Hepatocyte (in vitro differentiated cells): ENCODE results near the gene AP3S2. TPM values are rescaled to one million over a fixed set of nuclear protein-coding genes. Genes with fewer than 3 reads are reported as not detected.

Experiments used
- DNase-seq: peaks from one replicate; pipeline ENCODE4 v3.0.0-alpha.2; 2016; ENCODE audit warnings: low spot score
- H2AFZ ChIP-seq: fragments of 200-600 bp; sonication (generic); 2 replicates; pipeline ENCODE4 v1.6.0; 2016; ENCODE audit warnings: antibody characterized with exemption, mild to moderate bottlenecking
- H3K27ac ChIP-seq: fragments of 200-600 bp; sonication (generic); 2 replicates; pipeline ENCODE4 v1.5.1; 2016; ENCODE audit warnings: mild to moderate bottlenecking
- H3K27me3 ChIP-seq: fragments of 200-600 bp; sonication (generic); 2 replicates; pipeline ENCODE4 v1.6.1; 2016
- H3K36me3 ChIP-seq: fragments of 200-600 bp; sonication (generic); replicated peaks from 2 replicates; pipeline ENCODE4 v1.5.1; 2016; ENCODE audit warnings: low read depth; ENCODE audit not compliant: insufficient read depth
- H3K4me1 ChIP-seq: fragments of 200-600 bp; sonication (generic); 2 replicates; pipeline ENCODE4 v1.5.1; 2016; ENCODE audit warnings: mild to moderate bottlenecking, moderate library complexity; ENCODE audit not compliant: insufficient read depth
- H3K4me2 ChIP-seq: fragments of 200-600 bp; sonication (generic); 2 replicates; pipeline ENCODE4 v1.6.0; 2016
- H3K4me3 ChIP-seq: fragments of 200-600 bp; sonication (generic); 2 replicates; pipeline ENCODE4 v1.5.1; 2016; ENCODE audit warnings: mild to moderate bottlenecking
- H3K79me2 ChIP-seq: fragments of 200-600 bp; sonication (generic); 2 replicates; pipeline ENCODE4 v1.6.0; 2017; ENCODE audit warnings: mild to moderate bottlenecking
- H3K9me2 ChIP-seq: fragments of 200-600 bp; sonication (generic); replicated peaks from 2 replicates; pipeline ENCODE4 v1.6.0; 2017; ENCODE audit warnings: mild to moderate bottlenecking; ENCODE audit not compliant: insufficient read depth
- H3K9me3 ChIP-seq: fragments of 200-600 bp; sonication (generic); 2 replicates; pipeline ENCODE4 v1.5.1; 2016; ENCODE audit warnings: low read depth, mild to moderate bottlenecking
- H4K20me1 ChIP-seq: fragments of 200-600 bp; sonication (generic); 2 replicates; pipeline ENCODE4 v1.6.0; 2016; ENCODE audit warnings: mild to moderate bottlenecking; ENCODE audit not compliant: insufficient read depth, poor library complexity, severe bottlenecking
- CTCF ChIP-seq: fragments of 200-600 bp; sonication (generic); IDR thresholded peaks from 2 replicates; pipeline ENCODE4 v1.5.1; 2016; ENCODE audit warnings: antibody characterized with exemption, mild to moderate bottlenecking; ENCODE audit not compliant: poor library complexity
- EZH2 ChIP-seq: fragments of 200-600 bp; sonication (generic); IDR thresholded peaks from 2 replicates; pipeline ENCODE4 v1.6.1; 2016; ENCODE audit warnings: antibody characterized with exemption, mild to moderate bottlenecking, borderline replicate concordance
- EZH2phosphoT487 ChIP-seq: fragments of 200-600 bp; sonication (generic); IDR thresholded peaks from one replicate; pipeline ENCODE4 v1.6.1; 2018; ENCODE audit warnings: antibody characterized with exemption, mild to moderate bottlenecking, low read depth, moderate library complexity; ENCODE audit not compliant: unreplicated experiment, severe bottlenecking
- WGBS: methylation state at CpG from one replicate; pipeline ENCODE4 v1.1.6; 2016; ENCODE audit warnings: low lambda C conversion rate; ENCODE audit errors: missing lambda C conversion rate; 5-methylcytosine and 5-hydroxymethylcytosine counted together
- polyA plus RNA-seq: library from polyadenylated mRNA; unstranded; fragments of >200 nt; fragmentation: Nextera tagmentation; extraction: Ambion mirVana; gene quantifications from 2 replicates; pipeline ENCODE4 v1.2.1, GENCODE V29; 2016
- total RNA-seq: library from RNA; depleted of rRNA; stranded (reverse); fragments of >200 nt; gene quantifications from 2 replicates; pipeline ENCODE4 v1.2.3, GENCODE V29; 2014

The AP3S2 gene
- total and polyA plus RNA-seq, 2 experiments from 2014 or later, result 14.2 to 61.2 TPM

GRCh38 chr15:89903858-89904130, 10.0 kb upstream of the AP3S2 start:
- Histone ChIP-seq H3K36me3 (no peaks in the 10 kb centered on the region), H3K9me2 (no peaks in the 10 kb centered on the region), H3K79me2 (no peaks in the 10 kb centered on the region), H3K4me3 (no peak overlapping the region), H4K20me1 (no peaks in the 10 kb centered on the region), H3K27me3 (no peaks in the 10 kb centered on the region), H2AFZ (no peak overlapping the region), H3K4me1 (peaks cover 4% of the 10 kb centered on the region), H3K27ac (no peak overlapping the region), H3K4me2 (no peak overlapping the region), H3K9me3 (no peaks in the 10 kb centered on the region)
- DNase-seq, result no peak
- 95% methylated on average over 11 of the region's 11 CpGs for whole genome bisulfite sequencing
- TF ChIP-seq EZH2phosphoT487 (no peak), CTCF (no peak), EZH2 (no peak)

DNA sequence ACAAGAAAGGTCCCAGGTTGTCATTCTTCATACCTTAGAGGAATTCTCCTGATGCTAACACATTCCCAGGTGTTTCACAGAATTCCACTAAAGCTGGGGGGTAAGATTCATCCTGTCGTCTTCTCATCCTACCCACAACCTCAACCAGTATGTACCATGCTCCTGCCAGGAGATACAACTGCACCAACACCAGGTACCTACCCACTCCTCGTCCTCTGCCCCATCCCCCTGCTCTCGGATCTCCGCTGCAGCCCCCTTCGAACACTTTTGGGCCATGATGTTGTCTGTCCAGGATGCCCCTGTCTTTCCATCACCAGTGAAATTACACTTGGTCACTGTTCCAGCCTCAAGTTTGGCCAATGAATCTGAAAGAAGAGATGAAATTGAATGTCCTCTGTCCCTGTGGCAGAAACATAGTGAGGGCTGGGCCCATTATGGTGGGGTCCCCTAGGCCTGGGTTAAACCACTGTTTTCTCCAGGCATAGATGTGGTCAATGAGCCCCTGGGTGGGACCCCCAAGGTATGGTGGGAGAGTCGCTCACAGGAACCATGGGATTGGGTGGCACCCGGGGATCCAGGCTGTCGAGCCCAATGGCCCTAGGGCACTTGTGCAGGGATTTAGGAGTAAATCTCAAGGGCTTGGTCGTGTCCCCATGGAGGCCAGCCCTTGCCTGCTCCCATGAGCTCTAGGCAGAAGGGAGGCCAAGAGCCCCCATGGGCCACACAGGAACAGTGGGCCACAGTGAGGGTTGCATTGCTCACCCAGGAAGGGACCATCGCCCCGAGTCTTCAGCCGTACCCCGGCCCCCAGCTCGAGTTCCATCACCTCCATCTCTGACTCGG, 9.4 kb upstream of the AP3S2 start:
- H3K9me2 ChIP-seq, result no peaks in the 10 kb centered on the region
- TF ChIP-seq CTCF, result no peak
- TF ChIP-seq EZH2, result no peak
- TF ChIP-seq EZH2phosphoT487, result no peak

DNA sequence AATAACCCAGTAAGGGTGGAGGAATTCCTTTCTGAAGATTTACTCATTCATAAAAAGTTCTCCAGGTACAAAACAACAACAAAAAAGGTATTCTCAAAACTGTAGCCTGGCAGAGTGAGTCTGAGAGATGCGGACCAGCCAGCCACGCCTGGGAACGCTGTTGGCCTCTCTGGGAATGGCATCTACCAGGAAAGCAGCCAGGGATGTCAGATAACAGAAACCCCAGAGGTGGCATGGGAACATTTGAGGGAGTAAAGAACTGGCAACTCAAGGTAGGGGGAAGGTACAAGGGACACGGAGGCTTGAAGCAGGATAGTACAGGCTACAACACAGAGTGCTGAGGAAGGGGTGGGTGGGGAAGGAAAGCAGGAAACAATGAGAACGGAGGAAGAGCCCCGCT, 7.1 kb upstream of the AP3S2 start:
- no peaks in the 10 kb centered on the region for H3K9me2 ChIP-seq
- H3K79me2 ChIP-seq, result no peaks in the 10 kb centered on the region
- 94% methylated on average over 6 of the region's 6 CpGs for WGBS
- H3K36me3 ChIP-seq, result no peaks in the 10 kb centered on the region
- H2AFZ ChIP-seq, result no peak overlapping the region
- H3K27ac ChIP-seq, result no peak overlapping the region
- H3K4me1 ChIP-seq, result peaks cover 4% of the 10 kb centered on the region
- no peak overlapping the region for H3K4me2 ChIP-seq
- no peaks in the 10 kb centered on the region for H3K27me3 ChIP-seq
- no peaks in the 10 kb centered on the region for H3K9me3 ChIP-seq
- no peak for TF ChIP-seq EZH2
- no peak for TF ChIP-seq EZH2phosphoT487
- TF ChIP-seq CTCF, result no peak
- no peak overlapping the region for H3K4me3 ChIP-seq
- no peaks in the 10 kb centered on the region for H4K20me1 ChIP-seq
- DNase-seq, result no peak

More for the DNA sequence above, 9.4 kb upstream of the AP3S2 start:
- no peak overlapping the region for H2AFZ ChIP-seq
- H3K9me3 ChIP-seq, result no peaks in the 10 kb centered on the region
- H3K4me3 ChIP-seq, result no peak overlapping the region
- peaks cover 4% of the 10 kb centered on the region for H3K4me1 ChIP-seq
- no peak overlapping the region for H3K27ac ChIP-seq
- no peaks in the 10 kb centered on the region for H3K36me3 ChIP-seq
- H3K27me3 ChIP-seq, result no peaks in the 10 kb centered on the region
- no peaks in the 10 kb centered on the region for H3K79me2 ChIP-seq
- no peak overlapping the region for H3K4me2 ChIP-seq
- WGBS, result 97% methylated on average over 15 of the region's 15 CpGs
- no peak for DNase-seq
- H4K20me1 ChIP-seq, result no peaks in the 10 kb centered on the region
